K562 (cell line): Measurements from ENCODE around the gene LRRC49. TPM values are rescaled to one million over a fixed set of nuclear protein-coding genes. Genes with fewer than 3 reads are reported as not detected.

ENCODE experiments used
- ATAC-seq: fragments of 200-7000 bp; cut with Tn5 transposase; 3 replicates; pipeline ENCODE4 v1.9.1; 2020; ENCODE audit warnings: moderate library complexity
- BruUV-seq: library from RNA; stranded (reverse); fragments of 400-500 nt; replicated peaks from 2 replicates; lab custom pipeline; 2021; lab: Mats Ljungman, UMichigan
- CTCF ChIA-PET: fragments of 300-600 bp; formaldehyde crosslinking; extraction: SDS; loops from one replicate; lab custom pipeline; 2021; ENCODE audit warnings: low intra/inter-chr PET ratio; lab: Yijun Ruan, JAX
- POLR2A ChIA-PET: fragments of 300-600, 350-650 bp; sonication (Branson Sonifier 250); formaldehyde crosslinking; extraction: SDS; loops from one replicate; lab custom pipeline; 2021; ENCODE audit warnings: antibody characterized with exemption, inconsistent platforms; lab: Yijun Ruan, JAX
- DNase-seq, 4 experiments: peaks; one replicate each; pipeline versions ENCODE4 v3.0.0 to v3.0.0-alpha.2; 2011 to 2018; ENCODE audit warnings: low spot score in 3 of 4, mixed read lengths in 3 of 4; ENCODE audit errors: extremely low read depth in 1 of 4
- FAIRE-seq: peaks from 2 replicates; lab custom pipeline; 2011; peaks lifted over from hg19 to GRCh38; lab: Jason Lieb, UNC
- H2AFZ ChIP-seq: 2 replicates; pipeline ENCODE4 v1.6.0; 2011; ENCODE audit warnings: low read depth, low read length, control low read depth, inconsistent platforms
- H3K27ac ChIP-seq: fragments of 200-600 bp; 3 replicates; pipeline ENCODE4 v1.8.0; 2011; ENCODE audit warnings: low read depth, mild to moderate bottlenecking, control low read depth, inconsistent platforms, low read length, moderate library complexity, mixed read lengths; ENCODE audit errors: extremely low read depth
- H3K27me3 ChIP-seq, 2 experiments: fragments of 300-600 bp in 1 of 2; 2 replicates in 1 of 2; 3 replicates in 1 of 2; pipeline versions ENCODE4 v1.6.0 to v1.8.0; 2011; ENCODE audit warnings: inconsistent platforms in 2 of 2, low read length in 2 of 2, mild to moderate bottlenecking in 1 of 2, mixed read lengths in 1 of 2, moderate library complexity in 1 of 2; ENCODE audit not compliant: control insufficient read depth in 2 of 2, insufficient read depth in 2 of 2
- H3K36me3 ChIP-seq: fragments of 300-600 bp; 3 replicates; pipeline ENCODE4 v1.8.0; 2011; ENCODE audit warnings: mild to moderate bottlenecking, low read length, inconsistent platforms; ENCODE audit not compliant: control insufficient read depth, insufficient read depth
- H3K4me1 ChIP-seq, 2 experiments: fragments of 200-600 bp in 1 of 2; replicated peaks in 1 of 2; 2 replicates in 1 of 2; 3 replicates in 1 of 2; pipeline versions ENCODE4 v1.5.1 to v1.8.0; 2011; ENCODE audit warnings: inconsistent platforms in 2 of 2, low read length in 2 of 2, mild to moderate bottlenecking in 1 of 2, mixed read lengths in 1 of 2, moderate library complexity in 1 of 2; ENCODE audit not compliant: control insufficient read depth in 2 of 2, insufficient read depth in 2 of 2
- H3K4me2 ChIP-seq: 2 replicates; pipeline ENCODE4 v1.6.1; 2011; ENCODE audit warnings: low read length, control low read depth, inconsistent platforms, mixed read lengths; ENCODE audit not compliant: insufficient read depth
- H3K4me3 ChIP-seq: fragments of 200-600 bp; sonication (generic), shearing (Covaris generic); 2 replicates; pipeline ENCODE4 v1.5.1; 2016; ENCODE audit warnings: control low read depth, inconsistent platforms
- H3K79me2 ChIP-seq: fragments of 200-600 bp; 3 replicates; pipeline ENCODE4 v1.8.0; 2011; ENCODE audit warnings: low read length, inconsistent platforms; ENCODE audit not compliant: control insufficient read depth, insufficient read depth
- H3K9ac ChIP-seq, 2 experiments: 2 replicates each; pipeline versions ENCODE4 v1.6.0 to v1.6.1; 2011; ENCODE audit warnings: low read depth in 2 of 2, low read length in 2 of 2, control low read depth in 1 of 2, inconsistent platforms in 1 of 2, mild to moderate bottlenecking in 1 of 2, mixed read lengths in 1 of 2; ENCODE audit not compliant: insufficient read depth in 1 of 2
- H3K9me1 ChIP-seq: one replicate; pipeline ENCODE4 v1.6.0; 2011; ENCODE audit warnings: inconsistent platforms, mild to moderate bottlenecking, low read length, moderate library complexity; ENCODE audit not compliant: control insufficient read depth, insufficient read depth
- H3K9me3 ChIP-seq: replicated peaks from 2 replicates; pipeline ENCODE4 v1.5.1; 2011; ENCODE audit warnings: low read depth, low read length, inconsistent platforms; ENCODE audit not compliant: control insufficient read depth, insufficient read depth
- H4K20me1 ChIP-seq: replicated peaks from 2 replicates; pipeline ENCODE4 v1.6.1; 2011; ENCODE audit warnings: low read length, inconsistent platforms, mixed read lengths; ENCODE audit not compliant: control insufficient read depth, insufficient read depth
- IFI16 ChIP-seq: fragments of 250-450 bp; sonication (Bioruptor Pico); IDR thresholded peaks from 2 replicates; pipeline ENCODE4 v2.1.2; 2022; ENCODE audit warnings: mild to moderate bottlenecking, inconsistent platforms
- JUN ChIP-seq, 2 experiments: sonication (generic) in 1 of 2; formaldehyde crosslinking in 1 of 2; IDR thresholded peaks; 2 replicates each; pipeline versions ENCODE4 v1.6.1 to v1.8.0; 2012 to 2022; ENCODE audit warnings: borderline replicate concordance in 2 of 2, mild to moderate bottlenecking in 2 of 2, improper control_type of control experiment in 1 of 2, low read depth in 1 of 2, low read length in 1 of 2, missing genetic modification reagents in 1 of 2
- MCM2 ChIP-seq: fragments of 450-650 bp; IDR thresholded peaks from 2 replicates; pipeline ENCODE4 v1.6.1; 2017; ENCODE audit warnings: low read depth, mild to moderate bottlenecking
- THAP7 ChIP-seq: fragments of 250-450 bp; sonication (Bioruptor Pico); IDR thresholded peaks from 2 replicates; pipeline ENCODE4 v1.5.0; 2021
- ZKSCAN1 ChIP-seq: fragments of 150-350 bp; IDR thresholded peaks from 2 replicates; pipeline ENCODE4 v1.6.1; 2016; ENCODE audit warnings: low read depth, low read length
- in situ Hi-C: fragments of 300-500 bp; cut with MboI; formaldehyde crosslinking; loops from 4 replicates; pipeline ENCODE4 v1.15.0; 2018; ENCODE audit warnings: inconsistent platforms, mixed read lengths
- intact Hi-C: fragments of 100-400 bp; cut with micrococcal nuclease; formaldehyde crosslinking; loops from 2 replicates; pipeline ENCODE4 v1.14.2; 2022
- polyA plus RNA-seq, 8 experiments: library from polyadenylated mRNA; depleted of rRNA in 4 of 8; stranded (reverse) in 5 of 8; unstranded in 3 of 8; fragments of >200 nt; fragmentation: Nextera tagmentation in 2 of 8; fragmentation: Illumina TruSeq in 1 of 8; extraction: Ambion mirVana in 2 of 8; extraction: Trizol in 1 of 8; gene quantifications; 2 replicates each; pipeline versions ENCODE4 v1.2.1 to v1.2.3, GENCODE V29; 2011 to 2014; ENCODE audit warnings: inconsistent platforms in 1 of 8, missing spikeins in 1 of 8
- total RNA-seq, 7 experiments: library from RNA; depleted of rRNA in 6 of 7; stranded (reverse); fragments of >200 nt in 6 of 7; fragmentation: Illumina TruSeq in 2 of 7; extraction: Trizol in 2 of 7; gene quantifications; 2 replicates each; pipeline versions ENCODE4 v1.2.1 to v1.2.3, GENCODE V29; 2011 to 2021; ENCODE audit warnings: low replicate concordance in 1 of 7
- TF ChIP-seq, protein P1 (sequence below): fragments of 450-650 bp; formaldehyde crosslinking; IDR thresholded peaks from 2 replicates; pipeline ENCODE4 v1.4.0; 2020; ENCODE audit warnings: mild to moderate bottlenecking

The LRRC49 gene
- total and polyA plus RNA-seq, 9 of the 15 experiments (the other 6 are each of a cell fraction or from before 2014, with no cell fraction given) = 0.32 TPM; not detected in 8

- no TSS peak for BruUV-seq
- Histone ChIP-seq H2AFZ (no peak overlapping the region), H3K4me3 (no peak overlapping the region), H3K79me2 (no peaks in the 10 kb centered on the region), H3K27ac (no peak overlapping the region), H3K9me3 (no peaks in the 10 kb centered on the region), H3K36me3 (no peaks in the 10 kb centered on the region), H3K4me2 (no peak overlapping the region), H3K27me3 (no peaks in the 10 kb centered on the region), H3K9me1 (no peaks in the 10 kb centered on the region), H3K9ac (no peak overlapping the region), H4K20me1 (no peaks in the 10 kb centered on the region), H3K4me1 (no peaks in the 10 kb centered on the region)
- ChIA-PET CTCF (no interaction called here), POLR2A (no interaction called here)
- no peak for TF ChIP-seq JUN (IDR thresholded peaks at IDR 0.05; ENCODE audit: borderline replicate concordance, low read depth, low read length)
- no peak for TF ChIP-seq JUN (CRISPR knock-in tag; IDR thresholded peaks at IDR 0.05; ENCODE audit: borderline replicate concordance)
- TF ChIP-seq ZKSCAN1 = no peak
- no peak for TF ChIP-seq THAP7 (CRISPR knock-in tag)
- TF ChIP-seq, protein P1, sequence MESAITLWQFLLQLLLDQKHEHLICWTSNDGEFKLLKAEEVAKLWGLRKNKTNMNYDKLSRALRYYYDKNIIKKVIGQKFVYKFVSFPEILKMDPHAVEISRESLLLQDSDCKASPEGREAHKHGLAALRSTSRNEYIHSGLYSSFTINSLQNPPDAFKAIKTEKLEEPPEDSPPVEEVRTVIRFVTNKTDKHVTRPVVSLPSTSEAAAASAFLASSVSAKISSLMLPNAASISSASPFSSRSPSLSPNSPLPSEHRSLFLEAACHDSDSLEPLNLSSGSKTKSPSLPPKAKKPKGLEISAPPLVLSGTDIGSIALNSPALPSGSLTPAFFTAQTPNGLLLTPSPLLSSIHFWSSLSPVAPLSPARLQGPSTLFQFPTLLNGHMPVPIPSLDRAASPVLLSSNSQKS (CRISPR knock-in tag) = no peak
- no peak for TF ChIP-seq MCM2
- no peak for TF ChIP-seq IFI16 (CRISPR knock-in tag)
- in situ Hi-C loops (loop anchor here (25.0 kb wide), 1 partner anchor 775 kb away; no protein-coding TSS in a partner anchor), intact Hi-C loops (no loop called here)
- no peak for FAIRE-seq
- DNase-seq = no peak
- no peak for ATAC-seq
Observed at GRCh38 chr15:70962084-70962483, 69.5 kb downstream of the LRRC49 start.
